Kidney (tissue), 14 donors: ENCODE measurements around the gene NEK7. TPM values are rescaled to one million over a fixed set of nuclear protein-coding genes. Genes with fewer than 3 reads are reported as not detected.

Source experiments
- DNase-seq, 5 donors: peaks; one replicate each; pipeline ENCODE4 v3.0.0-alpha.2; 2013 to 2020
- FAIRE-seq: peaks from 2 replicates; lab custom pipeline; 2012; peaks lifted over from hg19 to GRCh38; lab: Jason Lieb, UNC
- H3K27ac ChIP-seq, 2 donors: one replicate each; pipeline ENCODE4 v1.7.0; 2013; ENCODE audit warnings: low read depth in 2 of 2, low read length in 2 of 2, inconsistent platforms in 1 of 2
- H3K27me3 ChIP-seq: one replicate; pipeline ENCODE4 v1.7.1; 2013; ENCODE audit warnings: low read length, inconsistent platforms; ENCODE audit not compliant: control insufficient read depth, insufficient read depth
- H3K36me3 ChIP-seq, 3 donors: one replicate each; pipeline versions ENCODE4 v1.7.0 to v1.7.1; 2013; ENCODE audit warnings: low read length in 3 of 3, control low read depth in 1 of 3, inconsistent platforms in 1 of 3; ENCODE audit not compliant: insufficient read depth in 3 of 3, control insufficient read depth in 2 of 3
- H3K4me1 ChIP-seq, 3 donors: one replicate each; pipeline versions ENCODE4 v1.7.0 to v1.7.1; 2013; ENCODE audit warnings: low read length in 3 of 3, inconsistent platforms in 1 of 3, low read depth in 1 of 3; ENCODE audit not compliant: control insufficient read depth in 2 of 3, insufficient read depth in 2 of 3
- H3K4me3 ChIP-seq, 3 donors: one replicate each; pipeline versions ENCODE4 v1.7.0 to v1.8.1; 2013; ENCODE audit warnings: low read length in 3 of 3, control low read depth in 1 of 3, inconsistent platforms in 1 of 3
- H3K9ac ChIP-seq, 3 donors: one replicate each; pipeline versions ENCODE4 v1.7.0 to v1.7.1; 2013; ENCODE audit warnings: low read length in 3 of 3, control low read depth in 1 of 3, inconsistent platforms in 1 of 3
- H3K9me3 ChIP-seq, 3 donors: one replicate each; pipeline versions ENCODE4 v1.7.0 to v1.7.1; 2013; ENCODE audit warnings: low read length in 3 of 3, control low read depth in 1 of 3, inconsistent platforms in 1 of 3; ENCODE audit not compliant: control insufficient read depth in 2 of 3, insufficient read depth in 1 of 3
- intact Hi-C: fragments of 100-400 bp; cut with DNase I; formaldehyde crosslinking; loops from one replicate; pipeline ENCODE4 v1.11.1; 2022
- polyA plus RNA-seq: library from polyadenylated mRNA; stranded (reverse); fragments of 350-450 nt; fragmentation: Illumina TruSeq; extraction: RNeasy Lipid Tissue Mini Kit (QIAGEN cat#74804); gene quantifications from one replicate; pipeline ENCODE4 v1.2.3, GENCODE V29; 2014; ENCODE audit warnings: low read depth, low replicate concordance; ENCODE audit not compliant: insufficient read depth
- total RNA-seq: library from RNA; stranded (reverse); fragmentation: NEBNext Ultra II Directional; extraction: Animal tissue kit (Norgen Biotek cat#: 25700); gene quantifications from one replicate; pipeline ENCODE4 v1.2.1, GENCODE V29; 2021
- TF ChIP-seq, protein P1 (sequence below): IDR thresholded peaks from 3 replicates; pipeline ENCODE4 v1.5.1; 2012; ENCODE audit warnings: mild to moderate bottlenecking, moderate library complexity, borderline replicate concordance; ENCODE audit not compliant: insufficient read depth; ENCODE audit errors: extremely low read depth
- donor health status: control.
- donor health status: control.
- donor health status: control.
- donor health status: control.
- donor health status: control.
- donor health status: DM: yes; HTN: yes; CAD: no.
- donor health status: Normal renal cell carcinoma (clear cell type).

NEK7 gene
- total and polyA plus RNA-seq, 2 donors from 2014 or later: 17.3 to 65.5 TPM

GRCh38 chr1:198175423-198176170 lies 18.8 kb downstream of the NEK7 start:
- no peak overlapping the region for H3K27ac ChIP-seq
- H3K9ac ChIP-seq: no peak overlapping the region
- FAIRE-seq (no peak), DNase-seq (peak in 1 of 5 donors; percentile 45)
- H3K4me3 ChIP-seq: no peak overlapping the region
- H3K4me1 ChIP-seq: peaks cover 2 to 26% (median 4%) of the 10 kb centered on the region in 3 donors
- no peaks in the 10 kb centered on the region for H3K27me3 ChIP-seq
- TF ChIP-seq, protein P1, sequence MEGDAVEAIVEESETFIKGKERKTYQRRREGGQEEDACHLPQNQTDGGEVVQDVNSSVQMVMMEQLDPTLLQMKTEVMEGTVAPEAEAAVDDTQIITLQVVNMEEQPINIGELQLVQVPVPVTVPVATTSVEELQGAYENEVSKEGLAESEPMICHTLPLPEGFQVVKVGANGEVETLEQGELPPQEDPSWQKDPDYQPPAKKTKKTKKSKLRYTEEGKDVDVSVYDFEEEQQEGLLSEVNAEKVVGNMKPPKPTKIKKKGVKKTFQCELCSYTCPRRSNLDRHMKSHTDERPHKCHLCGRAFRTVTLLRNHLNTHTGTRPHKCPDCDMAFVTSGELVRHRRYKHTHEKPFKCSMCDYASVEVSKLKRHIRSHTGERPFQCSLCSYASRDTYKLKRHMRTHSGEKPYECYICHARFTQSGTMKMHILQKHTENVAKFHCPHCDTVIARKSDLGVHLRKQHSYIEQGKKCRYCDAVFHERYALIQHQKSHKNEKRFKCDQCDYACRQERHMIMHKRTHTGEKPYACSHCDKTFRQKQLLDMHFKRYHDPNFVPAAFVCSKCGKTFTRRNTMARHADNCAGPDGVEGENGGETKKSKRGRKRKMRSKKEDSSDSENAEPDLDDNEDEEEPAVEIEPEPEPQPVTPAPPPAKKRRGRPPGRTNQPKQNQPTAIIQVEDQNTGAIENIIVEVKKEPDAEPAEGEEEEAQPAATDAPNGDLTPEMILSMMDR: no peak
- no peaks in the 10 kb centered on the region for H3K36me3 ChIP-seq
- H3K9me3 ChIP-seq: no peaks in the 10 kb centered on the region
- intact Hi-C loops: no loop called here

DNA sequence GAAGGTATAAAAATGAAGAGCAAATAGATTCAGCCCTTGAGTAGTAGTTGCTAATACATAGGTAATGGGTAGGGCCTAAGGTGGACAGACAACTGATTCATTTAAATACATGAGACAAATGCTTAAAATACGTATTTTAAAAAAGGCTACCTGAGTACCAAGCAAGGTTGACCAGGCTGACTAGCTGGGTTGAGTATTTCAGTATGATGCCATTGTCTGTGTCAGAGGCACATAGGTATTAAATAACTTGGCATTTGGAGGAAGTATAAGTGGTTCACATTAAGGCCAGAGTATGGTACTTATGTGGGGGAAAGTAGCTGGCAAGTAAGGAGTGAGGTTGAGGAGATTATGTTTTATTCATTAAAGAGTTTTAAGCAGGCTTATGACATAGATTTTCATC lies 19.4 kb downstream of the NEK7 start:
- Histone ChIP-seq H3K36me3 (no peaks in the 10 kb centered on the region), H3K27ac (no peak overlapping the region), H3K9ac (no peak overlapping the region), H3K4me3 (no peak overlapping the region), H3K4me1 (peaks cover 2 to 26% (median 4%) of the 10 kb centered on the region in 3 donors), H3K9me3 (no peaks in the 10 kb centered on the region), H3K27me3 (no peaks in the 10 kb centered on the region)
- TF ChIP-seq, protein P1: no peak
- intact Hi-C loops: no loop called here
- FAIRE-seq (no peak), DNase-seq (no peak)

GRCh38 chr1:198177546-198177945 lies 20.7 kb downstream of the NEK7 start:
- DNase-seq (no peak), FAIRE-seq (no peak)
- intact Hi-C loops: no loop called here
- Histone ChIP-seq H3K4me3 (no peak overlapping the region), H3K9ac (no peak overlapping the region), H3K4me1 (peaks cover 2 to 26% (median 4%) of the 10 kb centered on the region in 3 donors), H3K9me3 (no peaks in the 10 kb centered on the region), H3K27ac (no peak overlapping the region), H3K27me3 (no peaks in the 10 kb centered on the region), H3K36me3 (no peaks in the 10 kb centered on the region)
- TF ChIP-seq, protein P1: no peak
